Activated gamma-delta T cell (primary cell): ENCODE results near the gene PDLIM1.

Source experiments
- DNase-seq: peaks from one replicate; lab custom pipeline; 2025; lab: John Stamatoyannopoulos, UW

Gene PDLIM1

GRCh38 chr10:95315509-95315908 lies 24.7 kb upstream of the PDLIM1 start:
- no peak for DNase-seq

- no peak for DNase-seq
Measured at GRCh38 chr10:95314192-95314918, 23.6 kb upstream of the PDLIM1 start.

GRCh38 chr10:95312986-95313495 lies 22.2 kb upstream of the PDLIM1 start:
- no peak for DNase-seq

- no peak for DNase-seq
Measured at GRCh38 chr10:95312257-95312656, 21.5 kb upstream of the PDLIM1 start.

- no peak for DNase-seq
Measured at GRCh38 chr10:95309958-95310357, 19.2 kb upstream of the PDLIM1 start.

GRCh38 chr10:95308389-95309302 lies 17.8 kb upstream of the PDLIM1 start:
- no peak for DNase-seq

GRCh38 chr10:95306851-95307250 lies 16.0 kb upstream of the PDLIM1 start:
- no peak for DNase-seq

GRCh38 chr10:95306318-95306650 lies 15.5 kb upstream of the PDLIM1 start:
- DNase-seq = no peak

- no peak for DNase-seq
Measured at GRCh38 chr10:95305606-95306317, 15.0 kb upstream of the PDLIM1 start.

GRCh38 chr10:95304976-95305375 lies 14.2 kb upstream of the PDLIM1 start:
- no peak for DNase-seq

GRCh38 chr10:95304463-95304862 lies 13.7 kb upstream of the PDLIM1 start:
- no peak for DNase-seq

GRCh38 chr10:95303950-95304349 lies 13.1 kb upstream of the PDLIM1 start:
- no peak for DNase-seq

GRCh38 chr10:95303535-95303934 lies 12.7 kb upstream of the PDLIM1 start:
- no peak for DNase-seq

- no peak for DNase-seq
Measured at GRCh38 chr10:95300022-95300539, 9.3 kb upstream of the PDLIM1 start.

GRCh38 chr10:95297402-95297801 lies 6.6 kb upstream of the PDLIM1 start:
- DNase-seq = no peak

- DNase-seq = no peak
Measured at GRCh38 chr10:95296764-95297163, 6.0 kb upstream of the PDLIM1 start.

- DNase-seq = peak; percentile 30
Measured at GRCh38 chr10:95295031-95295755, 4.4 kb upstream of the PDLIM1 start.

- DNase-seq = no peak
Measured at GRCh38 chr10:95293631-95294030, 2.8 kb upstream of the PDLIM1 start.

- DNase-seq = no peak
Measured at GRCh38 chr10:95291365-95292039, 699 bp upstream of the PDLIM1 start.

- DNase-seq = no peak
Measured at GRCh38 chr10:95289921-95290421, 832 bp downstream of the PDLIM1 start.
